ENCODE data around the gene PARVB.

PARVB gene

DNA sequence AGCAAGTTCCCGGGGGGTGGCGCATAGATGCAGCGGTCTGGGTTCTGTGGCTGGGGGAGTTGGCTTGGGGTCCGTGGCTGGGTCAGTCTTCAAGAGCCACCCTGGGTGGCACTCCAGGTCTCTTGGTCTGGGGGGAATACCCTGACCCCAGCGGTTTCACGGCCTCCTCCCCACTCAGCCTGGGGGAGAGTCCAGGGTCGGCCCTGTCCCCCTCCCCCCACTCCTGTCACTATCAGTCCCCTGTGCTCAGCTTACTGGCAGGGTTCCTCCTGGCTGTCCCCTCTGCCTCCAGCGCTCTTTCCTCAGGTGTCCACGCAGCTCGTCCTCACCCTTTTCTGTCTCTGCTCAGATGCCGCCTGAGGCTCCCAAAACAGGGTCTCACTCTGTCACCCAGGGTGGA lies 88.1 kb downstream of the PARVB start:
- no peak for DNase-seq

DNA sequence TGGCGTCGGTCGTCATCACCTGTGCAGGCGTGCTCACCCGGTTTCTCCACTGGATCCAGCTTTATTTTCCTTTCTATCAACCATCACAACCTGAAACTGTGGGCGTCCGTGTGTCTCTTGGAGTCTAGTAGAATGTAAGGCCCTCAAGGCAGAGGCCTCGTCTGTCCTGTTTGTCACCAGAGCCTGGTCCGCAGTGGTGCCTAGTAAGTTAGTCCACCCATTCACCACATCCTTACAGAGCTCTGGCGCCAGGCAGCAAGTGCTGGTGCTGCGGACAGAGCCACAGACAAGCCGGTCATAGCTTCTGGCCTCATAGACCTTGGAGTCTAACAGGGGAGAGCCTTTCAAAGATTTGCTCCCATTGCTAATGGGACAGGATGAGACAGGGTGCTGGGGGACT lies 92.2 kb downstream of the PARVB start:
- DNase-seq: no peak

DNA sequence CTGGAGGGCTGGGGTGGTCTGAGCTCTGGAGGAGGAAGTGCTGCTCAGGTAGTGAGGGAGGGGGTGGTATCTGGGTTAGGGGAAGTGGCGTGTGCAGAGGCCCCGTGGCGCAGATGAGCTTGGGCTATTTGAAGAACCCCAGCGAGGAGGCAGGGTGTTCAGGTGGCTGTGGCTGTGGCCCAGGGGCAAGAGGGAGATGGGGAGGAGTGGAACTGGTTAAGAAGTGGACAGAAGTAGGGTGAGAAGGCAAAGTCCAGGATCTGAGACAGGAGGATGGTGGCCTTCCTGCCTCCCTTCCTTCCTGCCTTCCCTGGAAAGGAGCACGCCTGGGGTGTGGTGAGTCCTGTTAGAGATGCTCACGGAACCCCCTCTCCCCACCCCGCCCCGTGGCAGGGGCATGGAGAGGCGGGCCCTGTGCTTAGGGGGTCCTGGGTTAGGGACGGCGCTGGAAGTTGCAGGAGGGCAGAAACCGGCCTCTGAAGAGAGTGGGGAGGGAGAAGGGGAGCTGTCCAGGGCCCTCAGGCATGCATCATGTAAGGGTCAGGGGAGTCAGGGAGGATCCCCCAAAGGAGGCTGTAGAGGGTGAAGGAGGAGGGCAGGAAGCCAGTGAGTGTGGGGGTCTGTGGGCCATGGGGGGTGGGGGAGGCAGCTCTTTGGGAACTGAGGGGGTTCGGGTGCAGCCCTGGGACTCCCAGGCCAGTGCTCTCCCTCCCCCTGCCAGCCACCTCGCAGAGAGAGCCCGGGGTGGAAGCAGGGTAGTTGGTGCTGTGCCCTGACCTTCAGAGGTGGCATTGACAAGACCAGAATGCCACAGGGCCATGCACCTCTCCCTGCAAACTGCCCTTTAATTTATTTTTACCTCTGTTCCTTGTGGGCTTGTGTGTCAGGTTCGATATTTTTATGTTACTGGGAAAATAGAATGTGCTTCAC lies 92.9 kb downstream of the PARVB start:
- DNase-seq: no peak

- no peak for DNase-seq
These were observed 93.6 kb downstream of the PARVB start for GRCh38 chr22:44117746-44118145.

GRCh38 chr22:44118645-44119315 lies 94.7 kb downstream of the PARVB start:
- DNase-seq: no peak

DNA sequence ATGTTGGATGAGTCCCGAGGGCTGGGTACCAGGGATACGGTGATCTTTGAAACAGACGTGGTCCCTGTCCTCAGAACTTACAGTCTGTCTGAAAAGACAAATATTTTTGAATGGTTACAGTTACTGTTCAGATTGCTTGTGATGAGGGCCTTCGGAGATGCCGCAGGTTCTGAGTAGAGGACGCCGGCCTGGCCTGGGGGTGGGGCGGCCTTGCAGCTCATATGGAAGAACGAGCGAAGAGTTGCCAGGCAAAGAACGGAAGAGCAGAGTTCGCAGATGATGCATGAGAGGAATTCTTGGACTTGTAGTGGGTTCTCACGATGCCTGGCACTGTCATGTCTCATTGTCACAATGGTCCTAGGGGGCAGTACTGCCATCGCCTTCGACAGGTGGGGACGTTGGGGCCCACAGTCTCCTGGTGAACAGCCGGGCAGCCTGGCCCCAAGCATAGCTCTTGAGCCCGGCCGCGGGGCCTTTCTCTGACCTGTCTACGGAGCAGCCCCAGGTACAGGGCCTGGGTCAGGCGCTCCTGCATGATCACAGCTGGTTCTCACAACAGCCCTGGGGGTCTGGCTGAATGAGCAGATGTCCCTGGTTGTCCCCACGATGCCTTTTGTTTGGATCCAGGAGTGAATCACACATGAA lies 95.7 kb downstream of the PARVB start:
- no peak for DNase-seq

- DNase-seq: no peak
These were observed 96.2 kb downstream of the PARVB start for GRCh38 chr22:44120314-44120704.

DNA sequence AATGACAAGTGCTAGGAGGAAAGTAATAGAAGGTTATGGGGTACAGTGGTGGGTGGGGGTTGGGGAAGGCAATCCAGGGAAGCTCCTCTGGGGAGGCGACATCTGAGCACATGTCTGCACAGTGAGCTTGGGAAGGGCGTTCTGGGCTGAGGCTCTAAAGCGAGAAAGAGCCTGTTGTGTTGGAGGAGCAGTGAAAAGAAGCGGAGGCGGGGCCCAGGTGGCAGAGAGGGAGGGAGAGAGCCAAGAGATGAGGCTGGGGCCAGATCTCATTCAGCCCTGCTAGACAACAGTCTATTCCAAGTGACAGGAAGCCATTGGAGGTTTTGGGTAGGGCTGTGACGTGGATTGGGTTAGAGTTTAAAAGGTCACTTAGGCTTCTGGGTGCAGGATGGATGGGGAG lies 101.3 kb downstream of the PARVB start:
- DNase-seq: no peak

DNA sequence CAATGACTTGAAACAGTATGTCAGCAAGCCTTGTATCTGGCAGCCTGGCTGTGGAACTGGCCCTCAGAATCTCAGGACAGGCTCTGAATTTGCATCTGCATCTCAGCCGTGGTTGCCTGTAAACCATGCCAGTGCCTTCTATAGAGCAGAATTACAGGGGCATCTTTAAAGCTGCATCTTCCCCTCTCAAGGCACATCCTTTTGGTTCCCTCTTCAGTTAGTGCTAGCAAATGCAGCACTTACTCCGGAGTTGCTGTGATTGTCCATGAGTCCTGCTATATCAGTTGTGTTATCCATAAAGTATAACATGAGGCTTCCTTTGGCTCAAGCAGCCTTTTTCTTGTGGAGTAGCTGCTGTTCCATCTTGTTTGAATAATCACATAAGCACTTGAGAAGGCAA lies 102.7 kb downstream of the PARVB start:
- DNase-seq: no peak

GRCh38 chr22:44127356-44127755 lies 103.3 kb downstream of the PARVB start:
- no peak for DNase-seq

GRCh38 chr22:44128958-44129618 lies 105.0 kb downstream of the PARVB start:
- no peak for DNase-seq

- no peak for DNase-seq
These were observed 105.5 kb downstream of the PARVB start for GRCh38 chr22:44129619-44129976.

DNA sequence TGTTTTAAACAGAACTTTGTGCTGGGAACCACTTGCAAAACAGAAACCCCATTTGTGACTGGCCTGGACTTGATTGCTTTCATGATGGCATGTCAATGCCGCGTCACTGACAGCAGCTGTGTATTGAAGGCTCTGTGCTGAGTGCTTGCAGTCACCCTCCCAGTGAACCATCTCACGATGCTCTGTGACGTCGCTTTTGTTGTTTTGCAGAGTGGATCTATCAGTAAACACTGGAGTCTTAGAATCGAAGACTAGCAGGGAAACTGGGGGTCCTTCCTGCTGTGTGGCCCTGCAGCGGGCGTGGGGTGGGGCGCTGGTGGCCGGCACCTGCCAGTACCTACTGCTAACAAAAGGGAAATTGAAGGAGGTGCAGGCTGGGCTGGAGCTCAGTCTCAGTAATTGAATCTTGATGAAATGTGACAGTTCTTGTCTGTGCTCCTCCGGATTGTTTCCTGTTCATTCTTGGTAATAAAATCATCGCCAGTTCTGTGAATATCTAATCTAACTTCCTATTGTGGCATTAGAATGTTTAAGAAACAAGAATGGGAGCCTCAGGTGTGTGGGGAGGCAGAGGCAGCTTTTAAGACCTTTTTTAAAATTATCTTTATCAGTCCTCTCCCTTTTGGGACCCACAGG lies 106.1 kb downstream of the PARVB start:
- no peak for DNase-seq

- DNase-seq: no peak
These were observed 107.3 kb downstream of the PARVB start for GRCh38 chr22:44131412-44131811.

DNA sequence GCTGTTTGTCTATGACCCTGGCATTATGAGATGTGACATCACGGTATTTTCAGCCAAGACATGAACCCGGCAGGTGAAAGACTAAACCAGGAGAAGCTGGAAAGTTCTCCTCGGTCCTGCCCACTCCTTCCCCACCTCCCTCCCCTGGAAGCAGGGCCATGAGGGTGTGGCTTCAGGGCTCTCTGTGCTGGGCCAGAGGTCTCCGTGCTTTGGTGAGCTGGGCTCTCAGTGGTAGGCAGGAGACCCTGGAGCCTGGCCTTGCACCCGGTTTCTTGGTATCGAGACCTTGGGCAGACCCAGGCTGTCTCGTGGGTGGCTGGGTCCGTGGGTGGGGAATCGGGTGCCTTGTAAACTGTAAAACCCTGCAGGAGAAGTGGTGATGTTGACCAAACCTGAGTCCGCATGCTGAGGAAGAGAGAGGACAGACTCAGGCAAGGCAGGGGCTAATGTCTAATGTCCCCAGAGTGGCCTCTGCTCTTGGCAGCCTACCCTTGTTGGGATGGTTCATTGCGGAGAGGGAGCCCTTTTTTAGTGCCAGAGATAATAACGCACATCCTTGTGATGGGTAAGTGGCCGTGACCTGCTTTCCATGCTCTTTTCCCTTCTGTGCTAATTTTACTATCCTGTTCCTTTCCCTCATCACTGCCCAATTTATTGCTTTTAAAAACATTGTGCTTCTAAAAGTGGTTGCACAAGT lies 108.0 kb downstream of the PARVB start:
- no peak for DNase-seq

DNA sequence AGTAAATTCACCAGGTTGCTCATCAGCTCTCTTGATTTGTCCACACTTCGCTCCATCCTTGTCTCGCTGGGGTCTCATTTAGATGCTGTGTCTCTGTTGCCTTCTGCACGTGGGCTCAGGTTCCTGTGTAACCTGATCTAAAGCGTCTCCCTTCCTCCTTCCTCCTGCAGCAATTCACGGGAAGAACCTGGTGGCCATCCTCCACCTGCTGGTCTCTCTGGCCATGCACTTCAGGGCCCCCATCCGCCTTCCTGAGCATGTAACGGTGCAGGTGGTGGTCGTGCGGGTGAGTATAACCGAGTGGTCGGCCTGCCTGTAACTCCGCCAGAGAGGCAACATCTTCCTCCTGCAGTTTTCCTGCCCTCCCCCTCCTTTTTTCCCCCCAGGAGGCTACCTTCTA lies 108.6 kb downstream of the PARVB start:
- DNase-seq: no peak

- DNase-seq: no peak
These were observed 109.1 kb downstream of the PARVB start for GRCh38 chr22:44133161-44133560.

GRCh38 chr22:44133901-44134571 lies 109.9 kb downstream of the PARVB start:
- no peak for DNase-seq

DNA sequence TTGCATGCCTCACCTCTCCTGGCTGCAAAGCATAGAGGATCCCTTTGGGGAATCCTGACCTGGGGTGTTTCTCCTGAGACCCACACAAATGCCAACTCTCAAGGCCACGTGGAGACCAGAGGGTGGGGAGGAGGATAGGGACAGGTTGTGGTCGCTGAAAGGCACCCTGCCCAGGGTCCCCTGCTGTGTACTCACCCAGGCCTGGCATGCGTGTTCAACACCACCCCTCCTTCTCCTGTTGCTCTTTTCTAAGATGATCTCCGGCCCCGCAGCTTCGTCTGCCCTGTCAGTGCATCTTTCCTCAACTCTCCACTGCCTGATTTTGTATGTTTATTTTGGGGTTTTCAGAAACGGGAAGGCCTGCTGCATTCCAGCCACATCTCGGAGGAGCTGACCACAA lies 112.0 kb downstream of the PARVB start:
- no peak for DNase-seq

GRCh38 chr22:44136786-44137185 lies 112.7 kb downstream of the PARVB start:
- no peak for DNase-seq

DNA sequence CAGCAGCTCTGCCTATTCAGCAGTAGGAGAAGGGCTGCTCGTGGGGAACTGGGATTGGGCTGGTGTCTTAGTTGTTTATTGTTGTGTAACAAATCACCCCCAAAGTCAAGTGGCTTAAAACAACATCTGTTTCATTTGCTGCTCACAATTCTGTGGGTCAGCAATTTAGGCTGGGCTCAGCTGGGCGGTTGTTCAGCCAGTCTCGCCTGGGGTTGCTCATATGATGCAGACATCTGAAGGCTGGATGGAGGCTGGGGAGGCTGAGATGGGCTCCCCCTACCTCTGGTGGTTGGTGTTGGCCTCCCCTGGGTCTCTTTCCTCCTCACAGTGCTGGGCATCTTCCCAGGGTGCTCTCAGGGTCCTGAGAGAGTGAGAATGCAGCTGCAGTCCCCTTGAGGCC lies 113.3 kb downstream of the PARVB start:
- no peak for DNase-seq

DNA sequence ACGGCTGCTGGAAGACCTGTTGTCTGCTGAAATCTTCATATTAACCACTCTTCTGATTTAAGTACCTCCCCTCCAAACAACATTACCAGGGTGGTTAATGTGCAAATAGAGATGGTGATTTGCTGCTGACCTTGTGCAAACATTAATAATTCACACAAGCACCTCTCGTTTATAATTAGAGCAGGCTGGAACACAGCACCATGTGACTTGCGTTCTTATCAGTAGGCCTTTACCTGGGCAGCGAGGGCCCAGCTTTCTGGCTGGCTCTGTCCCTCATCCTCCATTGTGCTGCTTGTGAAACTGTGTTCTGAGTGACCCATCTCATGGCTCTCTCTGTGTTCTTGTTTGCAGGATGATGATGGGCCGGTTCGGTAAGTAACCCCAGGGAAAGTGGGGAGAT lies 115.7 kb downstream of the PARVB start:
- no peak for DNase-seq

Measured in stimulated activated CD4-positive, alpha-beta T cell treated with anti-CD3 and anti-CD28 coated beads, Interleukin-2, amount 100 ng/mL, for 48 hours (primary cell).